IPS DF 19.7 (cell line): Measurements from ENCODE around the gene GABARAP.

ENCODE experiments used
- DNase-seq: peaks from one replicate; pipeline ENCODE4 v3.0.0-alpha.2; 2013; ENCODE audit warnings: low read depth, low spot score

The GABARAP gene

DNA sequence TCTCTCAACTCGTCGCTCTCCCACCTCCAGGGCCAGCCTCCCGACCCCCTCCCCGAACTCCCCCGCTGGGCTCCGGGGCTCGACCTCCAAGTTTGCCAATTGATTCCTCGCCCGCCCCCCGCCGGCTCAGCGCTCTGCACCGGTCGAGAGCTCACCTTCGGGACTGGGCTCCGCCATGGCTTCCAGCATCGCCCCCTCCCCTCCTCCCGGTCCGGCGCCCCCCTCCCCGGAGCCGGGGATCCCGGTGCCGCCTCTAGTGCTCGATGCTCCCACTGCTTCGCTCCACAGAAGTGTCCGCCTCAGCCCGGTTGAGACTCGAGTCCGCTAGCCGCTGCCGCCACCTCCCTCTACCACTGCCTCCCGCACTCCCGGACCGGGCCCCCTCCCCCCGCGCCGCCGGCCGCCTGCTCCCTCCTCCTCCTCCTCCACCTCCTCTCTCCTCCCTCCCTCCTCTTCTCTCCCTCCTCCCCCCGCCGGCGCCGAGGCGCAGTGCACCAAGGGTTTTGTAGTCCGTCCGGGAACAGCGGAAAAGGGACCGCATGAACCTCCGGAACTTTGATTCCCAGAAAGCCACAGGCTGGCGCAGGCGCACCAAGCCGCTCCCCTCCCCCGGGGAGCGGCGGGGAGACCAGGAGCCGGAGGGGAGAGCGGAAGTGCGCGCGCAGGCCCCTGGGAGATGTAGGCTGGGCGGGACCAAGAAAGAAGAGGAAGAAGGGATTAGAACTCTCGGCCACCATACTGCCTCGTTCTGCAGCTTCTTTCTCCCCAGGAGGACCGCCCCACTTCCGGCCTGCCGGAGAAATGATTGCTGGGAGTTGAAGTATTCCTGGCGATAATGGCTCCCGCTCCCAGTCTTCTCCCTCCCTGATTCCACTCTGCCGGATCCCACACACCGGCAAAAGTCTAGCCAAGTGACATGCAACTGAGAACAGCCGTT lies 2.9 kb downstream of the GABARAP start, which contains the start of gene PHF23:
Gene PHF23, minus strand, starts transcription at position 367 of the 937 bp plus-strand sequence. Its CDS starts 178 bp downstream, at position 189.
- peak; percentile 98 for DNase-seq

DNA sequence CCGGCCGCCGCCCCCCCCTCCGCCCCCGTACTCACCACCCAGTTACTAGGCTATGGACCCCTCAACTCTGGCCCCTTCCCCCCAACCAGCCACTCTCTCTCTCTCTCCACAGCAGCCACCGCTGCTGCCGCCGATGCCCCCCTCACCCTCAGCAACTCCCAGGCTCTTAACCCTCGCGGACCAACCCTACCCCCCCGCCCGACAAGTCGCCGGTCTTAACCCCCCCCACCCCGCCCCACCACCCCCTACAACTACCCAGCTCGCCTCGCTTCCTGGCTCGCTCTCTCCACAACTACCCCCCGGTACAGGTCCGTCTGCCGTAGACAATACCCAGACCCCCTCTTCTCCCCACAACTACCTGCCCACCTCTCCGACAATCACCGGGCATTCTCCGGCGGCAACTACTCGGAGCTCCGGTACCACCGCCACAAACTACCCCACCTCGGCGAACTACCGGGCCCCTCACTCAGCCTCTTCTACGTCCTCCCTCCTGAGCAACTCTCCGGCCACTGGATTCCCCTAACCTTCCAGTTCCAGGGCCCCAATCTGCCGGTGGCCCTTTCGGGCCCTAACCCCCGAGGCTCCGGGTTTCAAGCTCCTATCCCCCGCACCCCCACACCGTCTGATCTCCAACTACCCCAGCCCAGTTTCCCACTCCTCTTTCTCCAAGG lies 3.7 kb downstream of the GABARAP start:
- DNase-seq = no peak

GRCh38 chr17:7237761-7238419 lies 4.4 kb downstream of the GABARAP start:
- no peak for DNase-seq

GRCh38 chr17:7237266-7237760 lies 4.9 kb downstream of the GABARAP start:
- DNase-seq = no peak

DNA sequence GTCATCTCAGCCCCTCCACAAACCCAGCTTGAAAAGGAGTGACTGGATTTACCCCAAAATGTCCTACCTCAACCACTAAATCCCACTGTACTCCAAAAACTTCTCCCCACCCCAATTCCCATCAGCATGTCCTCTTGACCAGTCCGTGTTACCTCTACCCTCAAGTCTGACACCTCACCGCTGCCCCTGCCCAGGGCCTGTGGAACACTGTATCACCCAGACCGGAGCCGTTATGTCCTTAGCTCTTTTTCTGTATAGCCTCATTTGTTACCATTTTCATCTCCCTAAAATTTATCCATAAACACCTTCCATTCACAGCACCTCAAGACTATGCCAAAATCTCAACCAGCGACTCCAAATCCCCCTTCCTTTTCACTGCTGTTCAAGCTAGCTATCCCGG lies 5.4 kb downstream of the GABARAP start:
- DNase-seq = no peak

GRCh38 chr17:7235693-7236665 lies 6.3 kb downstream of the GABARAP start:
- no peak for DNase-seq

- no peak for DNase-seq
Measured at GRCh38 chr17:7234083-7234951, 7.9 kb downstream of the GABARAP start, which contains the start of gene DVL2. Gene DVL2, minus strand, starts transcription at chr17:7234517. Its CDS starts 255 bp downstream, at chr17:7234262.

- DNase-seq = no peak
Measured at GRCh38 chr17:7233701-7234082, 8.6 kb downstream of the GABARAP start.

- DNase-seq = no peak
Measured at GRCh38 chr17:7232114-7232513, 10.1 kb downstream of the GABARAP start.

DNA sequence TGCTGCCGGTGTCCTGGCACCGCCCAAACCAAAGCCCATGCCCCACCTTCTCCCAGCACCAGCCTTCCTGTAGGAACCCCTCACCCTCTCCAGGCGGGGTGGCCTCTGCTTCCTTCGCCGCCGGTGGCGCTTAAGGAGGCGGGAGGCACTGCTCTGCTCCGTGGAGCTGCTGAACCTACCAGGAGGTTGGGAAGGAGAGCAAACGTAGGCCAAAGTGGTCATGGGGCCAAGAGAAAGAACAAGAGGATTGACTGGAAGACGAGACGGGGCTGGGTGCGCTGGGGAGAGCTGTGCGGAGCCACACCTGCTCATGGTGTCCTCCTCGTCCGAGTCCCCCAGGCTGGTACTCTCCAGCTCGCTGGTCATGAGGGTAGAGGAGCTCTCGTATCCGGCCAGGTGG lies 12.7 kb downstream of the GABARAP start:
- DNase-seq = no peak

DNA sequence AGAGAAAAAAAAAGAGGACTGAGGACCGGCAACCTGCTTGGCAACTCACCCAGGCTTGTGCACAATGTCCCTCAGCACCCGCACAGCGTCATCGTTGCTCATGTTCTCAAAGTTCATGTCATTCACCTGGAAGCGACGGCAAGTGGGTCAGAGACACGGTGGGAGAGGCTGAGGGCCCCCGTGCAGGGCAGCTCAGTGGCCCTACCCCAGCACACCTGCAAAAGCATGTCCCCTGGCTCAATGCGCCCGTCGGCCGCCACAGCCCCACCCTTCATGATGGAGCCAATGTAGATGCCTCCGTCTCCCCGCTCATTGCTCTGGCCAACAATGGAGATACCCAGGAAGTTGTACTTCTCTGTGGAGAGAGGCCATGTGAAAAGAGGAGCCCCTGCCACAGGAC lies 13.3 kb downstream of the GABARAP start:
- DNase-seq = no peak

GRCh38 chr17:7226721-7227710 lies 15.2 kb downstream of the GABARAP start:
- no peak for DNase-seq

DNA sequence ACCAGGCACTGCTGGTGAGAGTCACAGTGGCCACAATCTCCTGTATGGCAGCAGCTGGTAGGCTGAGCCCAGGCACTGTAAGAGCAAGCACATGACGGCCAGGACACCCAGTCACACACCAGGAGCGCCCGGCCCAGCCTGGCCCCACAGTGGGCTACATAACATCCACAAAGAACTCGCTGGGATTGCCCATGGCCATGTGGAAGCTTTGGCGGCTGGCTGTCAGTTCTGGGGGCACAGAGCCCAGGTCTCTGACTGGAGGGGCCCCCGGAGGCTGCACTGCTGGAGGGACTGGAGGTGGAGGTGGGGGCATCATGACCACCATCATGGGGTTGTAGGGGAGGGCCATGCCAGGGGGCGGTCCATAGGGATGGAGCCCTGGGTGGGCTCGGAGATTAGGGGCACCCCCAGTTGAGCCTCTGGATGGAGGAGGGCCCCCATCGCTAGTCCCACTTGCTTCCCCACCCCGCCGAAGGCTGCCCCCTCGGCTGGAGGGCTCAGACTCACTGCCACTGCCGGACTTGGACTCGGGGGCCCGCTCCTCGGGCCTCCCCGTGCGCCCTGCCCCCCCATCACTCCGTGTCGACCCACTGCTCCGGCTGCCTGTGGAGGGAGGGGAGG lies 16.4 kb downstream of the GABARAP start:
- no peak for DNase-seq

DNA sequence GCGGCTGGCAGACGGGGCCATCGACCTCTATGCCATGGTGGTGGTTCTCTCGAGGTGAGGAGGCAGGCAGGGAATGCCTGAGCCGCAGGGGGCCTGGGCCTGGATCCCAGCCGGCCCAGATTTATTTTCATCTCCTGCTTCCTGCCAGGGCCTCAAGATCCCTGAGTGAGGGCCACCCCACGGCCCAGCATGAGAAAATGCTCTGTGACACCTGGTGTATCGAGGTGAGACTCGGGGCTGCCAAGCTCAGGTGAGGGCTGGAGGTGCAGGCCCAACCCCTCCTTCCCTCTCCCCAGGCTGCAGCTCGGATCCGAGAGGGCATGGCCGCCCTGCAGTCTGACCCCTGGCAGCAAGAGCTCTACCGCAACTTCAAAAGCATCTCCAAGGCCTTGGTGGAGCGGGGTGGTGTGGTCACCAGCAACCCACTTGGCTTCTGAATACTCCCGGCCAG lies 17.6 kb downstream of the GABARAP start:
- no peak for DNase-seq

GRCh38 chr17:7224110-7224509 lies 18.1 kb downstream of the GABARAP start:
- no peak for DNase-seq

- DNase-seq = no peak
Measured at GRCh38 chr17:7223375-7223774, 18.9 kb downstream of the GABARAP start.

- DNase-seq = no peak
Measured at GRCh38 chr17:7222972-7223292, 19.3 kb downstream of the GABARAP start.
